ENCODE data around the gene BCL11B. TPM values are rescaled to one million over a fixed set of nuclear protein-coding genes. Genes with fewer than 3 reads are reported as not detected.
"Not testable (repeated sequence)": the region's sequence is repeated elsewhere in the genome, so short reads cannot be mapped to it uniquely, and the experiment has no call there.

Gene BCL11B
- total RNA-seq, 1 donor from 2014 or later: 1.0 TPM

DNA sequence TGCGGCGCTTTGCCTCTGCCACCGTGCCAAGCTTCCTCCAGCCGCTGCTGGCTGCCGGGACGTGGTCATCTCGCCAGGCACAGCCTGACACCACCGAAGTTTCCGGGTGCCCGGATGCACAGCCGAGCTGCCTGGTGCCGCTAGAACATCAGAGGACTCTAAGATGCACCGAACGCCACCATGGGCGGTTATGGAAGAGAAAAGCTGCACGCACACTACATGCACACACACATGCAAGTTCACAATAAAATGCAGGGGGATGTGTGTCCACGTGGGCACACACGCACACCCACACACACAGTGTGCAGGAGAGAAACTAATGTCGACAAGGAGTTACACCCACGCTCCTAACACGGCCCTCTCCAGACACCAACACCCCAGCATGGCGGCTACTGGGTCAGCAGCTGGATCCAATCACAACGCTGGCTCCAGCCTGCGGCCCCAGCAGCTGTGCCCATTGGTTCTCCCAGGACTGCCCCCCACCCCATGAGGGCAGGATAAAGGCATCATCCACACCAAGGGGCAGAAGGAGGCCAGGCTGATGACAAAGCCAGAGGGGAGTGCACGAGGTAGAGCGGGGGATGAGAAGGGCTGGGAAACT, 82.7 kb downstream of the BCL11B start:
- Mint-ChIP-seq H3K4me3 (ENCODE audit: unreplicated experiment) (no peak overlapping the region), H3K4me1 (ENCODE audit: unreplicated experiment) (peaks cover 28% of the 10 kb centered on the region), H3K36me3 (ENCODE audit: low read depth, unreplicated experiment) (no peaks in the 10 kb centered on the region), H3K27me3 (ENCODE audit: unreplicated experiment) (peaks cover 2% of the 10 kb centered on the region), H3K9me3 (ENCODE audit: unreplicated experiment) (no peaks in the 10 kb centered on the region), H3K27ac (ENCODE audit: unreplicated experiment) (no peak overlapping the region)
- TF ChIP-seq, protein P1, sequence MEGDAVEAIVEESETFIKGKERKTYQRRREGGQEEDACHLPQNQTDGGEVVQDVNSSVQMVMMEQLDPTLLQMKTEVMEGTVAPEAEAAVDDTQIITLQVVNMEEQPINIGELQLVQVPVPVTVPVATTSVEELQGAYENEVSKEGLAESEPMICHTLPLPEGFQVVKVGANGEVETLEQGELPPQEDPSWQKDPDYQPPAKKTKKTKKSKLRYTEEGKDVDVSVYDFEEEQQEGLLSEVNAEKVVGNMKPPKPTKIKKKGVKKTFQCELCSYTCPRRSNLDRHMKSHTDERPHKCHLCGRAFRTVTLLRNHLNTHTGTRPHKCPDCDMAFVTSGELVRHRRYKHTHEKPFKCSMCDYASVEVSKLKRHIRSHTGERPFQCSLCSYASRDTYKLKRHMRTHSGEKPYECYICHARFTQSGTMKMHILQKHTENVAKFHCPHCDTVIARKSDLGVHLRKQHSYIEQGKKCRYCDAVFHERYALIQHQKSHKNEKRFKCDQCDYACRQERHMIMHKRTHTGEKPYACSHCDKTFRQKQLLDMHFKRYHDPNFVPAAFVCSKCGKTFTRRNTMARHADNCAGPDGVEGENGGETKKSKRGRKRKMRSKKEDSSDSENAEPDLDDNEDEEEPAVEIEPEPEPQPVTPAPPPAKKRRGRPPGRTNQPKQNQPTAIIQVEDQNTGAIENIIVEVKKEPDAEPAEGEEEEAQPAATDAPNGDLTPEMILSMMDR (IDR thresholded peaks at IDR 0.05; ENCODE audit: unreplicated experiment): no peak
- DNase-seq (ENCODE audit: low spot score): no peak

DNA sequence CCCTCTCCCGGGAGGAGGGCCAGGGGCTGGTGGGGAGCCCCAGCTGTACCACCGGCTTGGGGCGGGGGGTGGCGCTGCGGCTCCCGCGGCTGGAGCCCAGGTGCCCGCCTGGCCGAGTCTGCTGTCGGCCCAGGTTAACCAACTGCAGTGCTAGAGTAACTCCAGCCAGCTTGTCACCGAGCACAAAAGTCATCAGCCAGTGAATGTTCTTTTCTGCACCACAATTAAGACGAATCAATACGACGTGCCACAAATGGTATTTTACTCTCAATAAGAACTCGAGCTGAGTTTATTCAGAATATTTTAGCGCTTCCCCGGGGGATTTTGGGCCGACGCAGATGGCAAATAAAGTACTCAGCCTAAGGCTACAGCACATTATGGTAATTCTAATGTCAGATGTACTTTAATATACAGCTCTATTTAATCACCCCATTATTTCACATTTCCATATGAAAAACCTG, 83.2 kb downstream of the BCL11B start:
- TF ChIP-seq, protein P1 (IDR thresholded peaks at IDR 0.05; ENCODE audit: unreplicated experiment): peak; percentile 43
- H3K27me3 Mint-ChIP-seq (ENCODE audit: unreplicated experiment): peaks cover 2% of the 10 kb centered on the region
- no peak overlapping the region for H3K27ac Mint-ChIP-seq (ENCODE audit: unreplicated experiment)
- no peak overlapping the region for H3K4me3 Mint-ChIP-seq (ENCODE audit: unreplicated experiment)
- peak; percentile 38 for DNase-seq (ENCODE audit: low spot score)
- no peaks in the 10 kb centered on the region for H3K9me3 Mint-ChIP-seq (ENCODE audit: unreplicated experiment)
- H3K36me3 Mint-ChIP-seq (ENCODE audit: low read depth, unreplicated experiment): no peaks in the 10 kb centered on the region
- peaks cover 28% of the 10 kb centered on the region for H3K4me1 Mint-ChIP-seq (ENCODE audit: unreplicated experiment)

DNA sequence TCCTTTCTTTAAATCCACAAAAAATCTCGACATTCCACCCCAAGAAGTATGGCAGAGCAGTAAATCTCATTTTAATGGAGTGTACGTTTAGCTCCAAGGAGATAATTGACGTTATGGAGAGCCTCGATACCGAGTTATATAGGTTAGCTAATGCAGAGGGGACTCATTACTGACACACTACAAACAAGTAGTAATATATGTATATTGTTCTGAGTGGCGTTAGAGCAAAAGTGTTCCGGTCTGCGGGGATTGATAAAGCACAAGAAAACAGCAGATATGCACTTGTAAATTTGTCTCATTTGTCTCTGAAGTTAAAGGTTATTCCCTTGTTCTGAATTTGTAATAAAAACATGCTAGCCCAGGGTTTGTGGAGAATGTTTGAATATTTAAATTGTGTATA, 84.1 kb downstream of the BCL11B start:
- H3K9me3 Mint-ChIP-seq (ENCODE audit: unreplicated experiment): no peaks in the 10 kb centered on the region
- no peak overlapping the region for H3K27ac Mint-ChIP-seq (ENCODE audit: unreplicated experiment)
- H3K4me1 Mint-ChIP-seq (ENCODE audit: unreplicated experiment): peaks cover 28% of the 10 kb centered on the region
- peaks cover 2% of the 10 kb centered on the region for H3K27me3 Mint-ChIP-seq (ENCODE audit: unreplicated experiment)
- no peak overlapping the region for H3K4me3 Mint-ChIP-seq (ENCODE audit: unreplicated experiment)
- DNase-seq (ENCODE audit: low spot score): no peak
- no peaks in the 10 kb centered on the region for H3K36me3 Mint-ChIP-seq (ENCODE audit: low read depth, unreplicated experiment)
- TF ChIP-seq, protein P1 (IDR thresholded peaks at IDR 0.05; ENCODE audit: unreplicated experiment): no peak

DNA sequence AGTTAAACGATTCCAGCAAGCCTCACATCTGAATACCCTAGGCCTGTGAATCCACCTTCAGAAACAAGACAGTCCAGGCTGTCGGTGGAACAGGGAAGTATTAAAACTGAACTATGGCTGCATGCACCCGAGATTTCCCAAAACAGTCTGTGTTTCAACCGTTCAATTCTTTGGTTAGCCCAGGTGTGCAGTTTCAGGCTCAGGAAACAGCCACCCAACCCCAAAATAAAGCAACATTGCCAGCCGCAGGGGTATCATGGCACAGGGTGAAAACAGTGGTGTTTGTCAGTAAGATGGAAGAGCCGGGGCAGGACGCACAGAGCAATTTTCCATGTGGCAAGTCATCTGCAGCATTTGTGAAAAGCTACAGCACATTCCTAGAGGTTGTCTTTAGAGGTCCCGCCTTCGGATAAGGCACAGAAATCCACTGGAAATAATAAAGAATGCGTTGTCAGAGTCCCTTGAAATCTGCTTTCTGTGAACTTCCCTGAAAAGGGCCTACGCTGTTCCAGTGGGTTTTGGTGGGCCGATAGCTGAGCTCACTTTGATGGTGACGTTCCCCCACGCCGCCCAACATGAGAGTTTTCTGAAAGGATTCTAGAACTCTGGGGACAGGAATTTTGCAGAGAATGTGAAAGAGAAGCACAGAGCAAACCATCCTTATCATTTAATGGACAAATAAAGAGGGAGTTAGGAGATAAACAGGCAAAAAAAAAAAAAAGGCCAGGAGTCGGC, 84.9 kb downstream of the BCL11B start:
- TF ChIP-seq, protein P1 (IDR thresholded peaks at IDR 0.05; ENCODE audit: unreplicated experiment): no peak
- Mint-ChIP-seq H3K4me1 (ENCODE audit: unreplicated experiment) (peaks cover 28% of the 10 kb centered on the region), H3K4me3 (ENCODE audit: unreplicated experiment) (no peak overlapping the region), H3K36me3 (ENCODE audit: low read depth, unreplicated experiment) (no peaks in the 10 kb centered on the region), H3K9me3 (ENCODE audit: unreplicated experiment) (no peaks in the 10 kb centered on the region), H3K27me3 (ENCODE audit: unreplicated experiment) (peaks cover 2% of the 10 kb centered on the region), H3K27ac (ENCODE audit: unreplicated experiment) (no peak overlapping the region)
- DNase-seq (ENCODE audit: low spot score): no peak

DNA sequence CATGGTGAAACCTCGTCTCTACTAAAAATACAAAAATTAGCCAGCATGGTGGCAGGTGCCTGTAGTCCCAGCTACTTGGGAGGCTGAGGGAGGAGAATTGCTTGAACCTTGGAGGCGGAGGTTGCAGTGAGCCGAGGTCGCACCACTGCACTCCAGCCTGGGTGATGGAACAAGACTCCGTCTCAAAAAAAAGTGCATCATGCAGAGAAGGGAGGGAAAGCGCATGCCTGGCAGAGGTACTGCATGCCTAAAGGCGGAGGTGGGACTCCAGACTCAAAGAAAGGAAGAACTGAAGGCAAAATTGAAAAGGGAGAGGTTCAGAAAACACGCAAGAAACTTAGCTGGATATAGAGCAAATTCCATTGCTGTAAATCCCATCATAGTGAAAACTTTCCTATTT, 85.7 kb downstream of the BCL11B start:
- H3K4me3 Mint-ChIP-seq (ENCODE audit: unreplicated experiment); DNase-seq (ENCODE audit: low spot score); H3K9me3 Mint-ChIP-seq (ENCODE audit: unreplicated experiment); H3K36me3 Mint-ChIP-seq (ENCODE audit: low read depth, unreplicated experiment); H3K27me3 Mint-ChIP-seq (ENCODE audit: unreplicated experiment); H3K27ac Mint-ChIP-seq (ENCODE audit: unreplicated experiment): not testable (repeated sequence)
- H3K4me1 Mint-ChIP-seq (ENCODE audit: unreplicated experiment): peaks cover 27% of the 10 kb centered on the region

Data from endothelial cell (in vitro differentiated cells).